Measurements from ENCODE around the gene GPR78.

GPR78 gene, protein sequence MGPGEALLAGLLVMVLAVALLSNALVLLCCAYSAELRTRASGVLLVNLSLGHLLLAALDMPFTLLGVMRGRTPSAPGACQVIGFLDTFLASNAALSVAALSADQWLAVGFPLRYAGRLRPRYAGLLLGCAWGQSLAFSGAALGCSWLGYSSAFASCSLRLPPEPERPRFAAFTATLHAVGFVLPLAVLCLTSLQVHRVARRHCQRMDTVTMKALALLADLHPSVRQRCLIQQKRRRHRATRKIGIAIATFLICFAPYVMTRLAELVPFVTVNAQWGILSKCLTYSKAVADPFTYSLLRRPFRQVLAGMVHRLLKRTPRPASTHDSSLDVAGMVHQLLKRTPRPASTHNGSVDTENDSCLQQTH

DNA sequence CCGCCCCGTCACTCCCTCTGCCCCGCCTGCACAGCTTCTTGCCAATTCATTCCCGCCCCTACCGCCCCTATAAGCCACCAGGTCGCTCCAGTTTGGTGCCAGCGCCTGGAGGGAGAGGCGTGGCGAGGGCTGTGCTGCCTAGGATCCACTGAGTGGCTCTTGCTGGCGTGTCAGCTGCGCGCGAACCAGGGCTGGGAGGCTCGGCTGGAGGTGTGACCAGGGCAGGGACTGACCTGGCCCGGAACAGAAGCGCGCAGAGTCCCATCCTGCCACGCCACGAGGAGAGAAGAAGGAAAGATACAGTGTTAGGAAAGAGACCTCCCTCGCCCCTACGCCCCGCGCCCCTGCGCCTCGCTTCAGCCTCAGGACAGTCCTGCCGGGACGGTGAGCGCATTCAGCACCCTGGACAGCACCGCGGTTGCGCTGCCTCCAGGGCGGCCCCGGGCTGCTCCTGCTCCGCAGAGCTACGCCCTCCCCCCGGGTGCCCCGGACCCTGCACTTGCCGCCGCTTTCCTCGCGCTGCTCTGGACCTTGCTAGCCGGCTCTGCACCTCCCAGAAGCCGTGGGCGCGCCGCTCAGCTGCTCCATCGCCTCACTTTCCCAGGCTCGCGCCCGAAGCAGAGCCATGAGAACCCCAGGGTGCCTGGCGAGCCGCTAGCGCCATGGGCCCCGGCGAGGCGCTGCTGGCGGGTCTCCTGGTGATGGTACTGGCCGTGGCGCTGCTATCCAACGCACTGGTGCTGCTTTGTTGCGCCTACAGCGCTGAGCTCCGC, at the start of gene GPR78:
Gene GPR78 (plus strand): TSS at position 72 of the 773 bp plus-strand sequence. CDS start 591 bp downstream, at position 663.
- DNase-seq, result no peak

DNA sequence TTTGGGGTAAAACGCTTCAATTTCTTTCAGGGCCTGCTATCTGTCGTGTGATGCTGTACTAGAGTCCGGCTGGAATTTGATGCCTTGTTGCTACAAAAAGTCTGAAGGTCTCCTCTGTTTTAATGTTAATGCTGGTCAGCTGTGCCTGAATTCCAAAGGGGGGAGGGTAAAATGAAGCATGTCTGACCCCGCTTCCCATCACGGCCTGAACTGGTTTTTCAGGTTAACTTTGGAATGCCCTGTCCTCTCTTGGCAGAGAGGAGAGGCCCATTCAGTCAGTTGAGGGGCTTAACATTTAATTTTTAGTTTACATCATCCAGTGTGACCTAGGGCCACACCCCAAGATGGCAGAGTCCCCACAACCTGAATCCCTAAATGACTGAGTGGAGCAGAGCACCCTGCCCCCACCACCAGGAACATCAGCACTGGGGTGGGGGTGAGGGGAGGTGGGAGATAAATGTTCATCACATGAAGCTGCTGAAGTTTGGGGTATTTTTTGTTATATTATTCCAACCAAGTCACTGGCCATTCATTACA, 47.9 kb upstream of the GPR78 start:
- no peak for DNase-seq

- no peak for DNase-seq
Measured at GRCh38 chr4:8533274-8533865, 46.8 kb upstream of the GPR78 start.

GRCh38 chr4:8534129-8534528, 46.1 kb upstream of the GPR78 start:
- no peak for DNase-seq

DNA sequence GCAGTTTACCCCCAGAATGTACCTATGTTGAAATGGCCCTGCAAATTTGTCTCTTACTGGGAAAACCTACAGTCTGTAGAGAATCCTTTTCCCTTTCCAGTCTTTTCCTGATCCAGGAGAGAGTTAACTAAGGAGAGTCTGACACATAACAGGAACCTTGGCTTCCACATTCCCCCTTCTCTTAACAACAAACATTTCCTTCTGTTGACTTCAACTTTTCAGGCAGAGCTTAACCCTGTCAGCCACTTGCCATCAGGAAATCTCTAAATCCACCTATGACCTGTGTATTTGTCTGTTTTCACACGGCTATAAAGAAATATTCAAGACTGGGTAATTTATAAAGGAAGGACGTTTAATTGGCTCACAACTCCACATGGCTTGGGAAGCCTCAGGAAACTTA, 45.6 kb upstream of the GPR78 start:
- no peak for DNase-seq

- no peak for DNase-seq
Measured at GRCh38 chr4:8536467-8536866, 43.7 kb upstream of the GPR78 start.

- no peak for DNase-seq
Measured at GRCh38 chr4:8537041-8537461, 43.1 kb upstream of the GPR78 start.

GRCh38 chr4:8538076-8538702, 42.0 kb upstream of the GPR78 start:
- no peak for DNase-seq

GRCh38 chr4:8538703-8539567, 41.3 kb upstream of the GPR78 start:
- DNase-seq, result no peak

- DNase-seq, result no peak
Measured at GRCh38 chr4:8539661-8540060, 40.5 kb upstream of the GPR78 start.

DNA sequence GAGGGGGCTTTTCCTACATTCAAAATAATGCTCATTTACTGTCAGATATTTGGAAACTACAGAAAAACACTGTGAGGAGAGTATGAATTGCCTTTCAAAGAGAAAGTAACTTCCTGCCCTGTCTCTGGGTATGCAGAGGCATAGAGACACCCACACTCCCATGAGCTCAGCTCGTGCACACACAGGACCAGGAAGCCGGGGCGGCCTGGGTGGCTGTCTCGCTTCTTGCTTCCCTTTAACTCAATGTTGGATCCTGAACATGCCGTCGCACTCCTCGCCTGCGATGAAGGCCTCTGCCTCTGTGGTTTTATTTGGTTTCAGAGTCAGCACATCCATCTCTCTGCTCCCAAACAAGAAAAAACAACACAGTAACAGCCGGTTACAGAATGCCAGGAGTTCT, 40.1 kb upstream of the GPR78 start:
- DNase-seq, result no peak

GRCh38 chr4:8540586-8540985, 39.6 kb upstream of the GPR78 start:
- no peak for DNase-seq

- no peak for DNase-seq
Measured at GRCh38 chr4:8540991-8541390, 39.2 kb upstream of the GPR78 start.

DNA sequence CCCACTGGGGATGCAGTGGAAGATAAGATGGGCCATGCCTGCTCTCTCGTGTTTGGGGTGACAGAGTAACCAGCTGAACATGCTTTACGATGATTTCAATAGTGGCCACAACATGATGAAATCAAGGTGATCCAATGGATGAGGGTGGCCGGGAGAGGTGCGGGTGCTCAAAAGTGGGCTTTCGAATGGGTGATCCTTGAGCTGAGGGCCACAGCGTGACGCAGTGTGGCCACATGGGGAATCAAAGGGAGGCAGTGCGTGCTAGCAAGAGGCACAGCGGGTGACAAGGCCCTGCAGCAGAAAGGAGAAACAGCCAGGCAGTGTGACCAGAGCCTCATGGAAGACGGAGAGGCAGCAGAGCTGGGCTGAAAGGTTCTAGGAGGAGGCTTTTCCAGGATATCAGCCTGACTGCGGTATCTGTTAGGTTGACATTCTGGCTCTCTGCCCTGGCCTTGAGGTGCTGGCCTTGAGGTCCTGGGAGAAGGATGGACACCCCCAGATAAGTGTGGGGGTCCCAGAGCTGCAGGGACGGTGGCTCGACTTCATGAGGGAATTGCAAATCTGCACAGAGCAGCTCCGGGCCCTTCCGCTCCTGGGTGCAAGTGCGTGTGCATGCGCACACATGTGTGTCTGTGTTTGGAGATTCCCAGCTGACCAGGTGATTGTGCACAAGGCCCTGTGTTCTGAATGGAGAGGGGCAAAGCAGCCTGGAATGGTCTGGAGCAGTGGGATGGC, 38.0 kb upstream of the GPR78 start:
- DNase-seq, result no peak

- DNase-seq, result no peak
Measured at GRCh38 chr4:8542776-8543525, 37.2 kb upstream of the GPR78 start.

- DNase-seq, result no peak
Measured at GRCh38 chr4:8543623-8544022, 36.6 kb upstream of the GPR78 start.

DNA sequence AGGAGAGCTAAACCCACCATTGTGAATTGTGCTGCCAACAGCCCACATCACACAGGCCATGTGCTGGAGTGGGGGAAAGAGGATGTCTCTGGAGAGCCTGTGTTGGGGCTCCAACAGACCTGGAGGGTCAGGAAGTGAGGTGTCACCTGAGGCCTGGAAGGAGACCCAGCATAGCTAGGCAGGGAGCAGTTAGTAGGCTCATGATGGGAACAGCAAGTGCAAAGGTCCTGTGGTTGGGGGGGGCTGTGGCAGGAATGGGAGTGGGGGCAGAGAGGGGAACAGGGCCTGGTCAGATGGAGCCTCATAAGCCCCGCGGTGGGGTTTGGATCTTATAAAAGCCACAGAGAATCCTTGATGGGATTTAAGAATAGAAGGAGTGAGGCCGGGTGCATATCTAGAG, 35.9 kb upstream of the GPR78 start:
- no peak for DNase-seq

GRCh38 chr4:8544741-8545438, 35.3 kb upstream of the GPR78 start:
- no peak for DNase-seq

DNA sequence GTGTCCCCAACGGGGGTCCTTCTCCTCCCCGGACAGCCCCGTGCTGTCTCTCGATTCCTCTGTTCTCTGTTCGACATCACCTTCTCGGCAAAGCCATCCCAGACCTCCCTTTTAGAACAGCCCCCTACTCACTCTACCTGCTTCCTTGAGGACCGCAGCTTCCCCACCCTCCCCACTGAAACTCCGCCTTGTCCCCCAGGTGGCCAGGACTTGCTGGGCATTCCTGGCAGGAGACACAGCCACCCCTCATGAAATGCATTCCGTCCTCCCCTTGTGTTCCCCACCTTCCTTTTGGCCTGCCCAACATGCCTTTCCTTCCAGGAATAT, 34.8 kb upstream of the GPR78 start:
- DNase-seq, result no peak

- no peak for DNase-seq
Measured at GRCh38 chr4:8546766-8547107, 33.5 kb upstream of the GPR78 start.
